GM10266 (cell line): ENCODE results near the gene SCRN1.

Experiments
- DNase-seq: peaks from one replicate; pipeline ENCODE4 v3.0.0; 2012; ENCODE audit errors: extremely low spot score
- TF ChIP-seq, protein P1 (sequence below): IDR thresholded peaks from 2 replicates; pipeline ENCODE4 v1.5.1; 2012; ENCODE audit warnings: mild to moderate bottlenecking, low read depth; ENCODE audit not compliant: control insufficient read depth, insufficient read depth; ENCODE audit errors: missing control alignments

The SCRN1 gene

DNA sequence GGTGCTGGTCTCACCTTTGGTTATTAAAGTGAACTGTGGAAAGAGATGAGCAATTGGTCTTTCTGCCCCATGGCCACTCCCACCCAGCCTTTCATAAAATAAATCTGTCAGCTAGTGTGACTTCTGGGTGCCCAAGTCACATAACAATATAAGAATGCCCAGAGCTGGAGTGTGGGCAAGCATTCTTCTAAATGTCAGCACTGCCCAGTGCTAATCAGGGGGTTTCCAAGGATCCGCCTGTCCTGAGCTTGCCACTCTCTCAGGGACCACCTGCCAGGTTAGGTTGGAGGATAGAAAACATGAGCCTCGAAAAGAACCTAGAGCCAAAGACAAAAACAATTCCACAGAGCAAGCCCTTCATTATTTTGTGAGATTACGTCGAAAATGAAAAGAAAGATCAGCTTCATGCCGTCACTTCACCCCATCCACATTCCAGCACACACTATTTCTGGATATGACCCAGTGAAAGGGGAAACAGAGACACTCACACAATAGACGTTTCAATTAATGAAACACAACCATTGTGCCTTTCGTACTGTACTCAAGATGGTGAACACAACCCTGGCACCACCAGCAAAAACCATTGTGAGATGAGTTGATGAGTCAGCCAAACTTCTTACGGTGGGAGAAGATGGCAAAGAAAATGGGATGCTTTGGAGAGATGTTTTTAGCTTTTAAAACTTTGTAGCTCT is 30.8 kb downstream of the SCRN1 start:
- TF ChIP-seq, protein P1, sequence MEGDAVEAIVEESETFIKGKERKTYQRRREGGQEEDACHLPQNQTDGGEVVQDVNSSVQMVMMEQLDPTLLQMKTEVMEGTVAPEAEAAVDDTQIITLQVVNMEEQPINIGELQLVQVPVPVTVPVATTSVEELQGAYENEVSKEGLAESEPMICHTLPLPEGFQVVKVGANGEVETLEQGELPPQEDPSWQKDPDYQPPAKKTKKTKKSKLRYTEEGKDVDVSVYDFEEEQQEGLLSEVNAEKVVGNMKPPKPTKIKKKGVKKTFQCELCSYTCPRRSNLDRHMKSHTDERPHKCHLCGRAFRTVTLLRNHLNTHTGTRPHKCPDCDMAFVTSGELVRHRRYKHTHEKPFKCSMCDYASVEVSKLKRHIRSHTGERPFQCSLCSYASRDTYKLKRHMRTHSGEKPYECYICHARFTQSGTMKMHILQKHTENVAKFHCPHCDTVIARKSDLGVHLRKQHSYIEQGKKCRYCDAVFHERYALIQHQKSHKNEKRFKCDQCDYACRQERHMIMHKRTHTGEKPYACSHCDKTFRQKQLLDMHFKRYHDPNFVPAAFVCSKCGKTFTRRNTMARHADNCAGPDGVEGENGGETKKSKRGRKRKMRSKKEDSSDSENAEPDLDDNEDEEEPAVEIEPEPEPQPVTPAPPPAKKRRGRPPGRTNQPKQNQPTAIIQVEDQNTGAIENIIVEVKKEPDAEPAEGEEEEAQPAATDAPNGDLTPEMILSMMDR = no peak
- no peak for DNase-seq

GRCh38 chr7:29957521-29958310 is 31.9 kb downstream of the SCRN1 start:
- DNase-seq = no peak
- TF ChIP-seq, protein P1 = no peak

DNA sequence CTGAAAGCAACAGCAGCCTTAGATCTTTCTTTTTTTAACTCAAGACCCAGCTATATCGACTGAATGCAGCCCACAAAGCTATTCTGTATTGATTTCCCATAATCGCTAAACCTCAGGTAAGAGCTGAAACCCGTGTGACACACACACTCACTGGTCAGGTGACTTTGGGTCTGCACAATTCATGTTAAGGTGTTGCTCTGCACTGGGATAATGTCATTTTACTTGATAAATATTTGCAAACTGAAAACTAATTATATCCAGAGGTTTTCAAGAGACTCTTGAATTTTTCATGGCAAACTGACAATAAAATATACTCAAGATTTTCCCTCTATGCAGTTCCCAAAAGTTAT is 33.1 kb downstream of the SCRN1 start:
- no peak for DNase-seq
- TF ChIP-seq, protein P1 = no peak

GRCh38 chr7:29955799-29956486 is 33.7 kb downstream of the SCRN1 start:
- TF ChIP-seq, protein P1 = no peak
- peak; percentile 53 for DNase-seq

- TF ChIP-seq, protein P1 = no peak
- no peak for DNase-seq
Observed at GRCh38 chr7:29955075-29955792, 34.4 kb downstream of the SCRN1 start.

DNA sequence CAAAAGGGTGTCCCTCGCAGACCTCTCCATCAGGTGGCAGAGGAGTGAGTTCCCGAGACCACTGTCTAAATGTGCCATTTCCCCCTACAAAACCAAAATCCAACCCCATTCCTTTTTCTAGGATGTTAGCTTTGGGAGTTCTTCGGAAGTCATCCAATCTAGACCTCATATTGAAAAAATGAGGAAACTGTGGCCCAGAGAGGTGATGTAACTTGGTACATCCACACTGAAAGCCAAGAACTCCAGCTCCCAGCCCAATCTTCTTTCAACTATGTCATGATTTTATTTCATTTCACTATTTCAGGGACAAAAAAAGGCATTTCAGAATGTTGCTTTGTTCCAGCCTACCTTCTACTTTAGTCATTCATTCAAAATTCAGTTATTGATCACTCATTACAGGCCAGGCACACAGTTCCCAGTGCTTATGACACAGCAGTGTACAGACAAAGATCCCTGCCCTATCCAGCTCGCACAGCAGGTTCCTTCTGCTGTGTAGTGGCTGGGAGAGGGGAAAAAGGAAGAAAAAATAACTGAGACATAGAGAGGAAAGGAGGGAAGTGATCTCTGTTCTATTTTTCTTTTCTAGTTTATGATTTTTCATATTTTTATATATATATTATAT is 35.8 kb downstream of the SCRN1 start:
- no peak for DNase-seq
- TF ChIP-seq, protein P1 = no peak
